Measurements from ENCODE around the gene PSMG3.
A peak's percentile ranks its signal among the peaks of the same experiment; 100 is the strongest.

The PSMG3 gene

GRCh38 chr7:1578513-1578912 is 8.7 kb upstream of the PSMG3 start:
- no peak for DNase-seq

GRCh38 chr7:1576521-1577253 is 6.9 kb upstream of the PSMG3 start:
- no peak for DNase-seq

GRCh38 chr7:1575809-1576208 is 6.0 kb upstream of the PSMG3 start:
- DNase-seq, result no peak

- no peak for DNase-seq
Measured at GRCh38 chr7:1572111-1572822, 2.4 kb upstream of the PSMG3 start.

- no peak for DNase-seq
Measured at GRCh38 chr7:1569440-1569832, 396 bp downstream of the PSMG3 start.

GRCh38 chr7:1569016-1569415 is 816 bp downstream of the PSMG3 start:
- DNase-seq, result peak; percentile 61

GRCh38 chr7:1567896-1568510 is 1.8 kb downstream of the PSMG3 start:
- DNase-seq, result no peak

- DNase-seq, result no peak
Measured at GRCh38 chr7:1567049-1567771, 2.6 kb downstream of the PSMG3 start.

GRCh38 chr7:1566687-1567048 is 3.2 kb downstream of the PSMG3 start:
- DNase-seq, result no peak

- no peak for DNase-seq
Measured at GRCh38 chr7:1564603-1565022, 5.2 kb downstream of the PSMG3 start.

GRCh38 chr7:1563981-1564602 is 5.7 kb downstream of the PSMG3 start:
- no peak for DNase-seq

GRCh38 chr7:1562597-1563051 is 7.2 kb downstream of the PSMG3 start:
- DNase-seq, result no peak

- no peak for DNase-seq
Measured at GRCh38 chr7:1562116-1562515, 7.7 kb downstream of the PSMG3 start.

GRCh38 chr7:1561036-1561940 is 8.5 kb downstream of the PSMG3 start:
- DNase-seq, result no peak

- DNase-seq, result no peak
Measured at GRCh38 chr7:1560620-1561031, 9.2 kb downstream of the PSMG3 start.

- DNase-seq, result no peak
Measured at GRCh38 chr7:1559626-1560590, 9.9 kb downstream of the PSMG3 start.

GRCh38 chr7:1558841-1559625 is 10.8 kb downstream of the PSMG3 start:
- DNase-seq, result no peak

- DNase-seq, result no peak
Measured at GRCh38 chr7:1558181-1558811, 11.5 kb downstream of the PSMG3 start.

GRCh38 chr7:1557771-1558170 is 12.1 kb downstream of the PSMG3 start:
- no peak for DNase-seq
